ENCODE measurements around the gene ROBO1.

- no peak for TF ChIP-seq CTCF (IDR thresholded peaks at IDR 0.05; ENCODE audit: insufficient read depth, low read depth, low read length)
- no peak for TF ChIP-seq EZH2 (IDR thresholded peaks at IDR 0.05; ENCODE audit: insufficient read depth, low read length)
These were observed 610.6 kb downstream of the ROBO1 start for GRCh38 chr3:79157191-79157590.
